ENCODE results near the gene MYCBPAP. TPM values are rescaled to one million over a fixed set of nuclear protein-coding genes. Genes with fewer than 3 reads are reported as not detected.

Gene MYCBPAP
- 0.30 TPM in 1 of 2 replicates, not detected in the other for total RNA-seq

DNA sequence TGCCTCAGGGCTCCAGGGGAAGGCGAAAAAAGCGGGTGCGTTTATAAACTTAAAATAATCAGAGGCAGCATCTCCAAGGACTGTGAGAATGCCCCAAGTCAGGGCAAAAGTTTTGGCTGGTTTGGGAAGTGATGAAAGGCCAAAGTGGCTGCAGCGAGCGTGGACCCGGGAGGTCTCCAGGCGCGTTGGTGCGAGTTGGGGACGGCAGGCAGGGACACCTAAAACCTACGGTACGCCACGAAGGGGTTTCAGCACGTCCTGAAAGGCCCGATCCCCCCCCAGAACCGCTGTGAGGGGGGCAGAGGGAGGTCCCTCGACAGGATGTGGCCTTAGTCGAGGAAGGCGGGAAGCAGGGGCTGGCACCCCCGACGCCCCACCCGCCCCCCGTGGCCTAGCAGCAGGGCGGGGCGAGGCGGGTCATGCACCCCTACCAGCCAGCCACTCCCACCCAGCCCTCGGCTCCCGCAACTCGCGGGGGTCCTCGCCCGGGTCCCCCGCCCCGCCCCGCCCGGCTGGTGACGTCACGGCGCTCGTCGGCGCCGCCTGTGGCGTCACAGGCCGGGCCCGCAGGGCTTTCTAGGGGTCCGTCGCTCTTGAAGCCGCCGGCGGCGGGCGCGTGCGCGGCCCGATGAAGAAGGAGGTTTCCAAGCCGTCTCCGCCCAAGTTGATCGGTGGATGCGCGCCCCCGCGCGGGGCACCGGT lies at the start of gene MYCBPAP:
MYCBPAP (plus strand) TSS at position 569 of the 702 bp plus-strand sequence. CDS start 236 bp downstream, outside the sequence.
- DNase-seq (ENCODE audit: low read depth): no peak

DNA sequence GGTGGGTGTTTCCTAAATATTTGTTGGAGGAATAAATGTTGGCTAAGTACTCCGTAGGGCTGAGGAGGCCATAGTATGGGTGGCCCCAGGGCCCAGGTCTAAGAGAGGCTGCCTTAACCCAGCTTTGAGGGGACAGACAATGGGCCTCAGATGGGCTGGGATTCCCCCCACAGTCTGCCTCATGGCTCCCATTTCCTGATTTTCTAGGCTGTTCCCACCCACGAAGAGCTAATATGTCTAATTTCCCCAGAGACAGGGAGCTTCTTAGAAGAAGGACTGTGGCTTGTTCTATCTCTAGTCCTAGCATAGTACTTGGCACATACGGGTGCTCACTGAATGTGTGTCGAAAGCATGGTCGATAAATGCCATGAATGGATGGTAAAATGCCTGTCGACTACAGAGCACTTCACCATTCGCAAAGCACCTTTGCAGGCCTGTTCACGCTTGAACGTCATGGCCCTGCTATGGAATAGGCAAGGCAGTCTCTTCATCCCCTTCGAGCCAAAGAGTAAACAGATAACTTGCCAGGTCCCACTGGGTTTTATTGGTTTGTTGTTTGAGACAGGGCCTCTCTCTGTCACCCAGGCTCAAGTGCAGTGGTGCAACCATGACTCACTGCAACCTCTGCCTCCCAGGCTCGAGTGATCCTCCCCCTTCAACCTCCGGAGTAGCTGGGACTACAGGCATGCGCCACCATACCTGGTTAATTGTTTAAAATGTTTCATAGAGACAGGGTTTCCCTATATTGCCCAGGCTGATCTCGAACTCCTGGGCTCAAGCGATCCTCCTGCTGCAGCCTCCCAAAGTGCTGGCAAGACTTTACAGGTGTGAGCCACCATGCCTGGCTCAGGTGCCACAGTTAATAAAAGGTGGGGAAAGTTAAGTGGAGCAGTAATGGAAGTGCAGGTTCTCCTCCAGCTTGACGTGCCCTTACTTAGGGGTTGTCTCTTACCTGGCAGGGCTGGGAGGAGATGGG lies 49.2 kb upstream of the MYCBPAP start:
- peak; percentile 74 for DNase-seq (ENCODE audit: low read depth)

GRCh38 chr17:50459756-50460155 lies 48.5 kb upstream of the MYCBPAP start:
- DNase-seq (ENCODE audit: low read depth): no peak

GRCh38 chr17:50460831-50461526 lies 47.3 kb upstream of the MYCBPAP start:
- no peak for DNase-seq (ENCODE audit: low read depth)

DNA sequence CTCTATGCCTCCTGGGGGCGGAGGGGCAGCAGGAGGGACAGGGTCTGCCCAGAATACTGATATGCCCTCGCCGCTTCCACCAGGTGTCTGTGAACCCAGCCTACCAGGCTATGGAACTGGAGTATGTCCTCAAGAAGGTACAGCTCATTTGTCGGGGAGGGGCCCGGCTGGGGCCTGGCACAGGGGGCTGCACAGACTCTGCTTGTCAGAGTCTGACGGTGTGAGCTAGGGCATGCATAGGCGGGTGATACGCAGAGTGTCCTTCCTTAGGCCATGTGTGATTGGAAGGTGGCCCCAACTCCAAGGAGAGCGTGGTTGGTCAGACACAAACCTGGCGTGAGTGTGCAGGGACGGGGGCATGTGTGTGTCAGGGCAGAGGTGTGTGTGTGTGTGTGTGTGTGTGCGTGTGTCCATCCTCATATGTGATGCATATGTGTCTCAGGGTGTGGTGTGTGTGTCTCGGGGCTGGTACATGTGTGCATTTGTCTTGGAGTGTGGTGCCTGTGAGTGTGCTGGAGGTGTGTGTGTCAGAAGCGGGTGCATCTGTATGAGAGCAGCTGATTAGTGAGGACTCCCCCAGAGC lies 46.6 kb upstream of the MYCBPAP start:
- no peak for DNase-seq (ENCODE audit: low read depth)

DNA sequence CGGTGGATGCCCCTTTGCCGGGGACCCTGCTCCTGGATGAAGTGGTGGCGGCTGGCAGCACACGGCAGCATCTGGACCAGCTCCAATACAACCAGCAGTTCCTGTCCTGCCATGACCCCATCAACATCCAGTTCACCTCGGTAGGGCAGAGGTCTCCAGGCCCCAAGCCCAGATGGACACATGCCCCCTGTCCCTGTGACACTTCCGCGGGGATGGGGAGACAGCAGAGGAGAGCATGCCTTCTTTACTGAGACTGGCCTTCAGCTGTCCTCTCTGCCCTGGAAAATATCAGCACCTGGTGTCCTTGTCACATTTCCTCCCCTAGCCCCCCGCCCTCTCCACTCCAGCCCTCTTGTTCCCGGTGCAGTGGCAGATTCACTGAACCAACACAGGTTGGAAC lies 45.8 kb upstream of the MYCBPAP start:
- no peak for DNase-seq (ENCODE audit: low read depth)

GRCh38 chr17:50464121-50464520 lies 44.1 kb upstream of the MYCBPAP start:
- no peak for DNase-seq (ENCODE audit: low read depth)

GRCh38 chr17:50464736-50465135 lies 43.5 kb upstream of the MYCBPAP start:
- no peak for DNase-seq (ENCODE audit: low read depth)

DNA sequence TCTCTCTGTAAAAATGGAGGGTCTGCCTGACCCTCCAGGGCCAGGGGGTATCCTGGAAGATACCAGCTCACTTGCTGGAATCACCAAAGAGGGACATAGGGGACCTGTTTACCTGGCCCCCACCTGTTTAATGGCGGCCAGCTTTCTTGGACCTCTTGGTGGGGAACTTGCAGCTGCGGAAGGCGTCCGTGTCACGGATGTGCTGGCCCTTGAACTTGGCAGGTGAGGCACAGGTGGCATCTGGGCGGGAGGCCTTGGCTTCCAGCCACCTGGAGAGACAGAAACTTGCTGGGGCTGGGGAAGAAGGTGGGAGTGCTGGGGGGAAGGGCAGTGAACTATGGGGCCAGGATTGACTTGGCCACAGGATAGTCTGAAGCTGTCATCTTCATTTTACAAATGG lies 43.1 kb upstream of the MYCBPAP start:
- no peak for DNase-seq (ENCODE audit: low read depth)

GRCh38 chr17:50465635-50466034 lies 42.6 kb upstream of the MYCBPAP start:
- DNase-seq (ENCODE audit: low read depth): no peak

GRCh38 chr17:50466371-50467113 lies 41.7 kb upstream of the MYCBPAP start:
- DNase-seq (ENCODE audit: low read depth): no peak

DNA sequence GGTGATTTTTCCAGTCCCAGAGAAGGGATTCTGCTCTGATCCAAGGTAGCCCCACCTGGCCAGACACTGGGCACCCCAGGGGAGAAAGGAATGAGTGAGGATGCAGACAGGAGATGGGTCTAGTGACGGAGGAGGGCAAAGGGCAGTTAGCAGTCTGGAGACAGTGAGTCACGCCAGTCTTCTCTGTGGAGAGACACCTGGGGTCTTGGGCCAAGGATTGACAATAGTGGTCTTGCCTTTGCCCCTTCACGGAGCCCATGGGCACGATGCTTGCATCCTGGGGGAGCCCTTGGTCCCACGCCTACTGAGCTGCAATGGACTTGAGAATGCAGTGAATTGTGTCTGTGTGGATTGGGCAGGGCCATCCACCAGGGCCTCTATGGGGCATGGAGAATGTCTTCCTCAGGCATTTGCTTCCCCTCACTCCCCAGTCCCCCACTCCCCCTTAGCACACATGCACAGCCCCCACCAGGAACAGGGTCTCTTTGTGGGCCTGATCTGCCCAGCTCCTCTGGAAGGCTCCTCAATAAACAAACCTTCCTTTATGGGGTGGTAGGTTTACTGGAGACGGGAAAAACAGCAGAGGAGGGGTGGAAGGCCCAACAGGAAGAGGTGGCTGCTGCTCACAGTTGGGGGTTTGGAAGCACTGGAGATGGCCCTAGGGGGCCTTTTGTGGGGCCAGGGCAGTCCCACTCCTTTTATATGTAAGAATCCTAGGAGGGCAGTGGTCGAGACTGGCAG lies 41.0 kb upstream of the MYCBPAP start:
- DNase-seq (ENCODE audit: low read depth): no peak

GRCh38 chr17:50467855-50468303 lies 40.4 kb upstream of the MYCBPAP start:
- no peak for DNase-seq (ENCODE audit: low read depth)

GRCh38 chr17:50468304-50469207 lies 39.7 kb upstream of the MYCBPAP start, which contains the start of gene CHAD:
TSS of gene CHAD (minus strand) at chr17:50468880. CDS start at chr17:50468813, 67 bp downstream.
- DNase-seq (ENCODE audit: low read depth): no peak

DNA sequence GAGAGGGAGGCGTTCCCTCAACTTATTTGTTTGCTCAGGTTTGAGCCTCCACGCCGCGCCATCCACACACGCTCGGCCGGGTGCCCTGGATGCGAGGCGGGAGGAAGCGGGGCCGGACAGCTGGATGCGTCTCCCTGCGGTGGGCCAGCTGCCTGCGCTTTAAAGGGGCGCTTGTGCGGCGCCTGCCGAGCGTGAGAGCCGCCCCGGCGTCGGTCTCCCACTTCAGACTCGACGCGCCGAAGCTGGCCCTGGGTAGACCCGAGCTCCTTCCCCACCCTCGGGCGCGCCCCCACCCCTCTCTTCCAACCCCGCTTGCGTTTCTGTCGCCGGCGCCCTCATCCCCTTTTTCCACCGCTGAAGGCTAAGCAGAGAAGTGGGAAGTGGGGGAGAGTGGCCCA lies 39.0 kb upstream of the MYCBPAP start:
- no peak for DNase-seq (ENCODE audit: low read depth)

DNA sequence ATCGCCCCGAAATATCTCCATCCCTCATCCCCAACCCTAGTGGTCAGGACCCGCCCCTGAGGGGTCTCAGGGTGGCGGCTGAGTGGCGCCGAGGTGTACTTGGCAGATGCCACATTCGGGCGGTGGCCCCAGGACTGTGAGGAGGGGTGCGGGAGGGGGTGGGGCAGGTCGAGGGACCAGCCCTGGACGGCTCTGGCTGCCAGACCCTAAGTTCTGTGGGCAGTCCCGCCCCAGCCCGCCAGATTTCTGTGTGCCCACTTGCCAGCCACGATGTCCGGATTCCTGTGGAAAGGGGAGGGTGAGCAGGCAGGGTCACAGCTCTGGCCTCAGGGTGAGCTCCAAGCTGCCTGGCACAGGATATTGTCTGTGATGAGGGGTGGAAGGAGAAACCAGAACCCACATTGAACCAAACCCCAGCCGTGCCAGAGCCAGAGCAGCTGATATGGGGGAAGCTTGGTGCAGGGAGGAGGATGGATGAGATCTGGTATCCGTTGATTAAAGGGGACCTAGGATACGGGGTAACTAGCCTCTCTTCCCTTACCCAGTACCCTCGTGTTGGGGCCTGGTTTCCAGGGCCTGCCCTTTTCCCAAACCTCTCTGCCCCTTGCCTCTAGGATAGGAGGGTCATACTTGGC lies 38.5 kb upstream of the MYCBPAP start:
- no peak for DNase-seq (ENCODE audit: low read depth)

- no peak for DNase-seq (ENCODE audit: low read depth)
Measured at GRCh38 chr17:50470426-50470825, 37.8 kb upstream of the MYCBPAP start.
